Motor neuron (in vitro differentiated cells): ENCODE measurements around the gene ZNF106. TPM values are rescaled to one million over a fixed set of nuclear protein-coding genes. Genes with fewer than 3 reads are reported as not detected.

ENCODE experiments used
- ATAC-seq, 8 experiments: fragments of 200-7000 bp; cut with Tn5 transposase; replicated peaks in 6 of 8; 2 replicates each; pipeline ENCODE4 v1.8.0; 2021; ENCODE audit warnings: mild to moderate bottlenecking in 8 of 8, moderate library complexity in 8 of 8
- H3K27ac ChIP-seq, 2 donors: fragments of 250-450 bp; sonication (Bioruptor Pico); 2 replicates each; pipeline ENCODE4 v1.9.0; 2021; ENCODE audit warnings: antibody characterized with exemption in 2 of 2, mild to moderate bottlenecking in 2 of 2, moderate library complexity in 1 of 2
- H3K4me1 ChIP-seq, 2 donors: fragments of 250-450 bp; sonication (Bioruptor Pico); replicated peaks in 1 of 2; 2 replicates each; pipeline ENCODE4 v1.6.1; 2021; ENCODE audit warnings: antibody characterized with exemption in 2 of 2, mild to moderate bottlenecking in 2 of 2, moderate library complexity in 1 of 2
- H3K4me3 ChIP-seq, 5 donors: fragments of 250-450 bp; sonication (Bioruptor Pico); 2 replicates each; pipeline ENCODE4 v1.9.0; 2021; ENCODE audit warnings: antibody characterized with exemption in 5 of 5, mild to moderate bottlenecking in 5 of 5, moderate library complexity in 4 of 5
- WGBS, 10 experiments: fragments of 450-650 bp; shearing (Covaris generic); methylation state at CpG; one replicate each; pipeline ENCODE4 v1.0.0; 2022; 5-methylcytosine and 5-hydroxymethylcytosine counted together
- in situ Hi-C, 9 experiments: fragments of 400-800 bp; cut with MboI; loops; one replicate each; pipeline ENCODE4 v1.15.0; 2021; ENCODE audit warnings: low sequenced_read_pairs in 9 of 9, low pct_unique_long_range_greater_than_20kb in 2 of 9; ENCODE audit not compliant: unreplicated experiment in 9 of 9
- total RNA-seq, 8 experiments: library from RNA; unstranded; fragments of 300-600 nt; gene quantifications; 2 replicates each; pipeline versions ENCODE4 v1.2.3 to v1.2.4, GENCODE V29; 2022

The ZNF106 gene
- total RNA-seq = 100 to 1,000 TPM in 1 of 8 experiments, 10 to 100 TPM in 7; 15.1 to 101 (median 33.4) TPM

DNA sequence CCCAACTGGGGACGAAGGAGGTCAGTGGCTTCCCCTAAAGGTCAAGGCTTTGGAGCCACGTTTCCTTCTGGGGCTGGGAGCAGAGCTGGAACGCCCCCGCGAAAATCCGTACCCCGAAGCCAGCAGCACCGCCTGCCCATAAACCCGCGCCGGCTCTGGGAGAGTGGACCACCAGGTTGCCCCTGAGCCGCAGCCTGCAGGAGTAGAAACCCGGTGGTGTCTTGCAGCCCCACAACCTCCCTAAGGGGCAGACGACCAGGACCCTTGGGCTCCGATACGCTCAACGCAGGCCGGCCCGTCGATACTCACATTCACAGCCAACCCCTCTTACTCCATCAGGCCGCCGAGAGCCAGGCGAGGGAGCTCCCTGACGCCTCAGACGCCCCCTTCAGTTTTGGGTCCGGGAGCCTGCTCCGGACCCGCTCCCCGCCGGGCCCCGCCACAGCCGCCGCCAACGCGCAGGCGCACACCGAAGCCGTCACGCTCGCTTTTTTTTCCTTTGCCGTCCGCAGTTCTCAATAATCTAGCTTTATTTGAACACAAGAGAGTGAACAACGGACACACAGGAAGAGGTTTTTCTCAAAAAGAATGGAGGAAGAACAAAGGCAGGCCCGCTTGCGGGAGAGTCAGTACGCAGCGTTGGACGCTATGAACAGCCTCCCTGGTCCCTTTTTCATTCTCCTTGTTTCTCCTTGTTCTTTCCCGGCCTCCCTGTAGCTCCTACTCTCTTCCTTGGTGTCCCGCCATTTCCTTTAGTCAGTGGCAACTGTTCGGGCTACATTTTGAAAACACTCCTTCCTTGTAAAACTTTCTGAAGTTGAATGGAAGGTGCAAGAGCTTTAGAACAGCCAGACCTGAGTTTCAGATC lies at the start of gene ZNF106:
Gene ZNF106 (minus strand): TSS at position 471 of the 868 bp plus-strand sequence. CDS start 18,852 bp downstream, outside the sequence.
- Histone ChIP-seq H3K4me3 (peak within 1 kb of the TSS; percentile 52 to 99 (median 70)), H3K27ac (peak within 1 kb of the TSS; percentile 73 to 84), H3K4me1 (peaks cover 2 to 11% of the 10 kb centered on the region in 2 donors)
- 0 to 18% (median 2%) methylated on average over 2 to 41 of the region's 51 CpGs for WGBS, 10 experiments
- in situ Hi-C loops = no loop called here
- peak; percentile 9 to 74 (median 68) for ATAC-seq

DNA sequence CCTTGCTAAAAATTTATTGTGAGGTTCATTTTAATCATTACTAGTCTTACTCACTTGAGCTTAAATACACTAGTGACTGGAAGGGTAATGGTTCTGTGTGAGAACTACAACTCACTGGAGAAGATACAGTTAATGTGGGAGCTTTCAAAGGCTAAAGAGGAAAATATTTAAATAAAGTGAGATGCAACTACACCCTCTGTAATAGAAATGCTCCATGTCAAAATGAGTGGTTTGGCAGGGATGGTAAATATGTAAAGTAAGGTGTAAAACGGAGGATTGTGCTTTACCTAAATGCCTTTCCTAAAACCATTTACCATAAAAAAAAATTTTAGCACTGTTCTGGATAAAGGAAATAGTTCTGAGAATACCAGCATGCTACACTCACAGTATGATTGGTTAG lies 42.3 kb upstream of the ZNF106 start:
- peak in 2 of 8 experiments; percentile 56 to 57 for ATAC-seq
- Histone ChIP-seq H3K4me3 (no peak overlapping the region), H3K4me1 (no peaks in the 10 kb centered on the region), H3K27ac (no peak overlapping the region)
- 0 to 88% (median 60%) methylated on average over 1 of the region's 1 CpG; no CpG with 5 or more reads in 3 of the 10 experiments for WGBS, 10 experiments
- in situ Hi-C loops = no loop called here

DNA sequence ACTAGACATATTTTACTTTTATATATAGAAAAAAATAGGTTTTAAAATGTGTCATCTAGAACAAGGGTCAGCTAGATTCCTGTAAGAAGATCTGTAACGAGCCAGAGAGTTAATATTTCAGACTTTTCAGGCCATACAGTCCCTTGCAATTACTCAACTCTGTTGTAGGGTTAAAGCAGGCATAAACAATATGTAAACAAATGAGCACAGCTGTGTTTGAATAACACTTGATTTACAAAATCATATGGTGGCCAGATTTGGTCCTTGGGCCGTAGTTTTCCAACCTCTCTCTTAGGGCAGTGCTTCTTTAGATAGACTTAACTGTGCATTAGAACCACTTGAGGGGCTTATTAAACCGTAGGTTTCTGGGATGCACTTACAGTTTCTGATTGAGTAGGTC lies 38.0 kb upstream of the ZNF106 start:
- Histone ChIP-seq H3K4me1 (no peaks in the 10 kb centered on the region), H3K27ac (no peak overlapping the region), H3K4me3 (no peak overlapping the region)
- WGBS, 10 experiments = 0 to 100% (median 80%) methylated on average over 1 to 3 of the region's 3 CpGs; no CpG with 5 or more reads in 1 of the 10 experiments
- in situ Hi-C loops = no loop called here
- ATAC-seq = peak in 3 of 8 experiments; percentile 57 to 93 (median 89)

DNA sequence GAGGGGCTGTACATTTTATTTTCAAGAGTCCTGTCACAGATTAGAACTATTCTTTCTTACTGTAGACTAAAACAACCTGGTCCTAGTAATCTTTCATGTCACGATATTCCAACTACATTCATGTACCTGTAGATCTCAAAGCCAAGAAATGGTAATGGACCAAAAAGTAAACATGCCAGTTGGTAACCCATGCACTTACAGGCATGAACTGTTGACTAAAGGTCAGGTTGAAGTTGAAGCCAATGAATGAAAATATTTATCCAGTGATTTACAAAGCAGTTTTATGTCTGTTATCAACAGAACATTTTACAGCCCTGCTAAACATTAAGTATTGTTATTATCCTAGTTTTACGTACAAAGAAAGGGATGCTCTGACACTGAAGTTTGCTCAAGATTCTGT lies 32.4 kb upstream of the ZNF106 start:
- WGBS, 10 experiments = 74 to 100% (median 100%) methylated on average over 1 to 2 of the region's 2 CpGs; no CpG with 5 or more reads in 1 of the 10 experiments
- Histone ChIP-seq H3K4me1 (no peaks in the 10 kb centered on the region), H3K4me3 (no peak overlapping the region), H3K27ac (no peak overlapping the region)
- in situ Hi-C loops = no loop called here
- ATAC-seq = no peak

DNA sequence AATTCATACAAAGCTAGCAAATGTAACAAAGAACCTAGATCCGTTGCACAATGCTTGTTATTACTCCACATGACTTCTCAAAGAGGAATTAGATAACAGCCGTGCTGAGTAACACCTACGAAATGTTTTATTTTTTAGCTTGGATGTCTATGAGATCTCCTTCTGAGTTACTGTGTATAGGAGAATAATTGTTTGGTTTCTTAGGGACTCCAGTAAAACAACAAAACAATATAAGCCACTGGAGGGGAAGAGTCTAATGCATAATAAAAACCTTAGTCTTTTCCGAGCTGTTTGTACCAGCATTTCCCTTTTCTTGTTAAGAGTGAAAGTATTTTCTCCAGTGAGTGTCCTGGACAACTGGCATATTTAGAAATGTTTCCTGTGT lies 20.1 kb upstream of the ZNF106 start:
- no peaks in the 10 kb centered on the region for H3K4me1 ChIP-seq
- WGBS, 10 experiments = 79 to 100% (median 93%) methylated on average over 1 to 4 of the region's 4 CpGs; no CpG with 5 or more reads in 1 of the 10 experiments
- in situ Hi-C loops = no loop called here
- no peak overlapping the region for H3K27ac ChIP-seq
- ATAC-seq = no peak
- H3K4me3 ChIP-seq = no peak overlapping the region

DNA sequence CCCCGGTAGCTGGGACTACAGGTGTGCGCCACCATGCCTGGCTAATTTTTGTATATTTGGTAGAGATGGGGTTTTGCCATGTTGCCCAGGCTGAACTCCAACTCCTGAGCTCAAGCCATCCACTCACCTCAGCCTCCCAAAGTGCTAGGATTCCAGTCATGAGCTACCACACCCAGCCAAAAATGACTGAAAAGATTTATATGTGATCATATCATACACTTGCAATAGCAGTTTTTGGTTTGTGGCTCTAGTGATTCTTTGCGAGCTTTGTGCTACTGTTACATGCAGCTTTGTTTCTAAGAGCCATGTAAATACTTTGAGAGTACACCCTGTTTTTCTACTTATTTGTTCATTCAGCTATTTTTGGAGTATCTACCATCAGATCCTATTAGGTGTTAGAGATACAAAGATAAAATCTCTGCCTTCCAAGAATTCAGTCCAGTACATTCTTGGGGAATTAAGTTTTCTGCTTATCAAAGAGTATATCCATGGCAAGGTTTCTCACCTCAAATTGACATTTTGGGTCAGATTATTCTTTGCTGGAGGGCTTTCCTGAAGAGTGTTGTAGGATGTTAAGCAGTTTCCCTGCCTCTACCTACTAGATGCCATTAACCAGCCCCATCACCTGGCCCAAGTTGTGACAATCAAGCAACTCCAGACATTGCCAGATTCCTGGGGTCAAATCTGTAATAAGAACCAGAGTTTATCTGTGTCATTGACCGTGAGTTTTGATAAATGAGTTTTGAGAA lies 19.5 kb upstream of the ZNF106 start:
- 89 to 100% (median 100%) methylated on average over 1 to 4 of the region's 4 CpGs for WGBS, 10 experiments
- H3K4me1 ChIP-seq = no peaks in the 10 kb centered on the region
- H3K4me3 ChIP-seq = no peak overlapping the region
- no peak overlapping the region for H3K27ac ChIP-seq
- in situ Hi-C loops = no loop called here
- no peak for ATAC-seq

DNA sequence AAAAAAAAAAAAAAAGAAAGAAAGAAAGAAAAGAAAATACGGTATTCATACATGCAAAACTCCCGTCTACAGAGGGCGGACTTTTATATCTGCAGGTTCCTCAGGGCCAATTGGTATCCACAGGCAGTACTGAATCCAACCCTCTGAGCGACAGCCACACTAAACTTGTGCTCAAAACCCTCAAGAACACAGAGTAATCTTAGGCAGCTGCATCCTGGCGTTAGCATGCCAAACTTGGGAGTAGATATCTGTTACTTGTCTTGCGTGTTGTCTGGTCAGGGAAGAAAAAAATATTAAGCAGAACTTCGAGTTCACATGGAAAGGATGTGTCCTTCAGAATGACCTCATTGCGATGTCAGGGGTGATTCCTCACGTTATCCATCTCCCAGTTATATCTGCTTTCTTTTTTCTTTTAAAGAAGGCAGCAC lies 17.3 kb upstream of the ZNF106 start:
- no peak overlapping the region for H3K27ac ChIP-seq
- no peaks in the 10 kb centered on the region for H3K4me1 ChIP-seq
- in situ Hi-C loops = no loop called here
- no peak overlapping the region for H3K4me3 ChIP-seq
- WGBS, 10 experiments = 35 to 90% (median 68%) methylated on average over 2 to 9 of the region's 9 CpGs
- peak in 2 of 8 experiments; percentile 52 to 62 for ATAC-seq

DNA sequence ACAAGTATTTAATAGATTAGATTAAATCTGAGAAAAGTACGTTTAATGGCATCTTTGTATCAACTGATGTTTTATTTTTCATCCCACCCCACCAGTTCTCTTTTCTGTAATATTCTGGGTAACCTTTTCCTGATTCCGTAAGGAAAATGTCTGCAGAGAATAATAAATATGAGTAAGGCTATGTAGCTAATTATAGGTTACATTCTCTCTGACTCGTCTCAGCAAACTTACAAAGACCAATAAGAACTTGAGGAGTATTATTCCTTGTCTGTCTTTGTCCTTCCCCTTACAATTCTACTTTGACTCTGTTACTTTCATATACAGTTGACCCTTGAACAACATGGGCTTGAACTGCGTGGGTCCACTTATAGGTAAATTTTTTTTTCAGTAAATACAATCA lies 16.6 kb upstream of the ZNF106 start:
- ATAC-seq = no peak
- Histone ChIP-seq H3K27ac (no peak overlapping the region), H3K4me1 (no peaks in the 10 kb centered on the region), H3K4me3 (no peak overlapping the region)
- WGBS, 10 experiments = 78 to 100% (median 87%) methylated on average over 1 to 4 of the region's 4 CpGs; no CpG with 5 or more reads in 2 of the 10 experiments
- in situ Hi-C loops = no loop called here

DNA sequence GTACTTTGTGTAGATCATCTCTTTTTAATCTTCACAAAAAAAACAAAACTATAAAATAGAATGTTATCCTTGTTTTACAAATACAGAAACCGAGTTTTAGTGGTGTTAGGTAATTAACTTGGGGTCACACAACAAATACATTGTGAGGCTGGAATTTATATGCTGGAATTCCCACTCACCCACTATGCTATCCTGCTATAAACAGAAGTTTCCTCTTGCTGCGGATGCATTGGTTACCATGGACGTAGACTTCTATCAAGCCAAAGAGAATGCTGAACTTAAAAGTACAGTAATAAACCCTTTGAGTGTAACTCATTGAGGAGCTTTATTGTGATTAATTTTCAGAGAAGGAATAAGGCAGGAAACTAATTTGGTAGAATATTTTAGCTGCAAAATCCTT lies 13.7 kb upstream of the ZNF106 start:
- ATAC-seq = no peak
- no peak overlapping the region for H3K27ac ChIP-seq
- in situ Hi-C loops = no loop called here
- 39 to 100% (median 79%) methylated on average over 1 to 3 of the region's 3 CpGs for WGBS, 10 experiments
- no peaks in the 10 kb centered on the region for H3K4me1 ChIP-seq
- no peak overlapping the region for H3K4me3 ChIP-seq

DNA sequence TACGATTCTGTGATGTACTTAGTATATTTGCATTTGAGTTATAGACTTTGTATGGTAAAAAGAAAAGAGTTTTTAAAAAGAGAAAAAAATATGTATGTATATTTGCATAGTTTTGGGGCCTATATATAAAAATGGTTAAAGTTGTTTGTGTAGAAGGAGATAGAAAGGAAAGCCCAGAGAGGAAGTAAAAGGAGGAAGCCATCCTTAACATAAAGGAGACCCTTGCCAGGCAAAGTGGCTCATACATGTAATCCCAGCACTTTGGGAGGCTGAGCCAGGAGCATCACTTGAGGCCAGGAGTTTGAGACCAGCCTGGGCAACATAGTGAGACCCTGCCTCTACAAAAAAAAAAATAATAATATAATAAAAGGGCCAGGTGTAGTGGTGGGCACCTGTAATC lies 12.9 kb upstream of the ZNF106 start:
- no peak for ATAC-seq
- in situ Hi-C loops = no loop called here
- H3K4me3 ChIP-seq = no peak overlapping the region
- H3K27ac ChIP-seq = no peak overlapping the region
- WGBS, 10 experiments = 70 to 100% (median 93%) methylated on average over 1 of the region's 1 CpG; no CpG with 5 or more reads in 2 of the 10 experiments
- no peaks in the 10 kb centered on the region for H3K4me1 ChIP-seq

DNA sequence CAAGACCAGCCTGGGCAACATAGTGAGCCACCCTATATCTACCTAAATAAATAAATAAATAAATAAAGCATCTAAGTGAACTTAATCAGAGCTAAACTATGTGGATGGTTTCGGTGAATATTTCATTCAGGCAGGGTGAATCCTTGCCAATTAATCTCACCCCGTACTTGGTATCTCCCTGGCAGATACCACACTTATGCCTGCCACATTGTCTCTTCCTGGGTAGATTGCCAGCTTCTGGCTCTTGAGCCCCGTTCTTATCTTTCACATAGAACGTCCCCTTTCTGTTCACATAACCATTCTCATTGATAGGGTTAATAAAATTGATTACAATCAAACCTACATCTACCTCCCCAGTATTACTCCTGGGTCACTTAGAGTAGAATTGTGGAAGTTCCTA lies 11.5 kb upstream of the ZNF106 start:
- 65 to 100% (median 93%) methylated on average over 1 to 4 of the region's 4 CpGs; no CpG with 5 or more reads in 3 of the 10 experiments for WGBS, 10 experiments
- in situ Hi-C loops = no loop called here
- H3K27ac ChIP-seq = no peak overlapping the region
- H3K4me1 ChIP-seq = no peaks in the 10 kb centered on the region
- ATAC-seq = no peak
- H3K4me3 ChIP-seq = no peak overlapping the region

DNA sequence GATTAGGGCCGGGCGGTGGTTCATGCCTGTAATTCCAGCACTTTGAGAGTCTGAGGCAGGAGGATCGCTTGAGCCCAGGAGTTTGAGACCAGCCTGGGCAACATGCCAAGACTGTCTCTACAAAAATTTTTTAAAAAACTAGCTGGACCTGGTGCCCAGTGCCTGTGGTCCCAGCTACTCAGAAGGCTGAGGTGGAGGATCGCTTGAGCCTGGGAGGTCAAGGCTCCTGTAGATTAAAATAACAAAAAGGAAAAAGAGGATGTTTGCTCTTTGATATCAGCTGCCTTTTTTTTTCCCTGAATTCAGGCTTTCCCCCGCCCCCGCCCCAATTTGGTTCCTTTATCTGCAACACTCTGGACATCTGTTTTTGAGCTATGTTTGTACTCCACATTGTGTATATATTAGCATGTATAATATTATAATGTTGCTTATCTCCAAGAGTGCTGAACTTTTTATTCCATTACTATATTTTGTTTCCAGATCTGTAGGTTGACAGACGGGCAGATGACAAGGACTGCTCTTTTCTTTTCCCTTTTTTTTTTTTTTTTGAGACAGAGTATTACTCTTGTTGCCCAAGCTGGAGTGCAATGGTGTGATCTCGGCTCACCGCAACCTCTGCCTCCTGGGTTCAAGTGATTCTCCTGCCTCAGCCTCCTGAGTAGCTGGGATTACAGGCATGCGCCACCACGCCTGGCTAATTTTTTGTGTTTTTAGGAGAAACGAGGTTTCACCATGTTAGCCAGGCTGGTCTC lies 9.1 kb upstream of the ZNF106 start:
- no peak overlapping the region for H3K27ac ChIP-seq
- ATAC-seq = no peak
- H3K4me1 ChIP-seq = peaks cover 0 to 6% of the 10 kb centered on the region in 2 donors
- no peak overlapping the region for H3K4me3 ChIP-seq
- 50 to 100% (median 81%) methylated on average over 1 to 6 of the region's 12 CpGs for WGBS, 10 experiments
- in situ Hi-C loops = no loop called here
